HepG2 (cell line): ENCODE results near the gene MT1F. TPM values are rescaled to one million over a fixed set of nuclear protein-coding genes. Genes with fewer than 3 reads are reported as not detected.

Experiments used
- AHDC1 ChIP-seq: sonication (generic); formaldehyde crosslinking; IDR thresholded peaks from 2 replicates; pipeline ENCODE4 v1.5.1; 2020; ENCODE audit warnings: mild to moderate bottlenecking, missing genetic modification reagents, borderline replicate concordance
- CC2D1A ChIP-seq: sonication (generic); formaldehyde crosslinking; IDR thresholded peaks from 2 replicates; pipeline ENCODE4 v1.8.1; 2023; ENCODE audit warnings: mild to moderate bottlenecking, missing genetic modification reagents
- FOXP4 ChIP-seq: sonication (generic); formaldehyde crosslinking; IDR thresholded peaks from 2 replicates; pipeline ENCODE4 v1.4.0; 2020; ENCODE audit warnings: missing genetic modification reagents
- GATAD1 ChIP-seq: IDR thresholded peaks from 2 replicates; pipeline ENCODE4 v1.6.1; 2016; ENCODE audit warnings: missing genetic modification reagents, missing compliant biosample characterization
- IRF1 ChIP-seq: sonication (generic); formaldehyde crosslinking; IDR thresholded peaks from 2 replicates; pipeline ENCODE4 v1.4.0; 2020; ENCODE audit warnings: low read depth, mild to moderate bottlenecking, missing genetic modification reagents
- KAT7 ChIP-seq: IDR thresholded peaks from 2 replicates; pipeline ENCODE4 v1.6.1; 2018; ENCODE audit warnings: borderline replicate concordance, missing compliant biosample characterization
- MBNL3 ChIP-seq: fragments of 250-450 bp; sonication (Bioruptor Pico); conservative IDR thresholded peaks from 2 replicates; pipeline ENCODE4 v1.8.0; 2022; ENCODE audit warnings: mild to moderate bottlenecking, inconsistent platforms
- MED1 ChIP-seq: sonication (generic); formaldehyde crosslinking; IDR thresholded peaks from 2 replicates; pipeline ENCODE4 v1.4.0; 2020; ENCODE audit warnings: missing genetic modification reagents
- MED13 ChIP-seq: sonication (generic); formaldehyde crosslinking; IDR thresholded peaks from 2 replicates; pipeline ENCODE4 v1.5.0; 2020; ENCODE audit warnings: missing genetic modification reagents
- NKX3-1 ChIP-seq: sonication (generic); formaldehyde crosslinking; IDR thresholded peaks from 2 replicates; pipeline ENCODE4 v1.5.0; 2020; ENCODE audit warnings: missing genetic modification reagents
- PLSCR1 ChIP-seq: sonication (generic); formaldehyde crosslinking; IDR thresholded peaks from 2 replicates; pipeline ENCODE4 v1.5.0; 2020; ENCODE audit warnings: missing genetic modification reagents, mild to moderate bottlenecking, borderline replicate concordance
- RELA ChIP-seq: sonication (generic); formaldehyde crosslinking; IDR thresholded peaks from 2 replicates; pipeline ENCODE4 v1.4.0; 2020; ENCODE audit warnings: missing genetic modification reagents
- TSC22D2 ChIP-seq: sonication (generic); formaldehyde crosslinking; IDR thresholded peaks from 2 replicates; pipeline ENCODE4 v1.5.1; 2020; ENCODE audit warnings: missing genetic modification reagents, mild to moderate bottlenecking, borderline replicate concordance
- XRCC5 ChIP-seq: fragments of 200-400 bp; formaldehyde crosslinking; optimal IDR thresholded peaks from 2 replicates; pipeline ENCODE3; 2017; ENCODE audit warnings: mild to moderate bottlenecking, low read length
- ZC3H13 ChIP-seq: sonication (generic); formaldehyde crosslinking; IDR thresholded peaks from 2 replicates; pipeline ENCODE4 v1.8.1; 2023; ENCODE audit warnings: mild to moderate bottlenecking, missing genetic modification reagents, moderate library complexity
- ZNF281 ChIP-seq: sonication (generic); formaldehyde crosslinking; IDR thresholded peaks from 2 replicates; pipeline ENCODE4 v1.4.0; 2020; ENCODE audit warnings: missing genetic modification reagents, borderline replicate concordance
- ZNF33B ChIP-seq: sonication (generic); formaldehyde crosslinking; IDR thresholded peaks from 2 replicates; pipeline ENCODE4 v1.5.1; 2020; ENCODE audit warnings: mild to moderate bottlenecking, missing genetic modification reagents
- polyA plus RNA-seq, 8 experiments: library from polyadenylated mRNA; depleted of rRNA in 3 of 8; stranded (reverse) in 7 of 8; unstranded in 1 of 8; fragments of >200 nt; fragmentation: Illumina TruSeq in 4 of 8; extraction: Trizol in 4 of 8; gene quantifications; 2 replicates each; pipeline versions ENCODE4 v1.2.1 to v1.2.3, GENCODE V29; 2011 to 2016; ENCODE audit warnings: low read depth in 4 of 8, missing spikeins in 1 of 8, mixed read lengths in 1 of 8; ENCODE audit not compliant: insufficient read depth in 1 of 8
- total RNA-seq, 5 experiments: library from RNA; depleted of rRNA; stranded (reverse); fragments of >200 nt; fragmentation: Illumina TruSeq; extraction: Trizol; gene quantifications; 2 replicates each; pipeline ENCODE4 v1.2.3, GENCODE V29; 2016; ENCODE audit warnings: low read depth in 1 of 5

Gene MT1F
- total and polyA plus RNA-seq, 2 of the 13 experiments (the other 11 are each of a cell fraction or from before 2014, with no cell fraction given): 1.9 to 169 TPM

GRCh38 chr16:56637814-56638750, 19.7 kb upstream of the MT1F start, which contains the start of gene MT1A (continued):
- TF ChIP-seq ZNF33B (CRISPR knock-in tag) (no peak), MED1 (CRISPR knock-in tag) (no peak), ZNF281 (no peak), TSC22D2 (CRISPR knock-in tag) (no peak), NKX3-1 (no peak), IRF1 (CRISPR knock-in tag) (no peak), RELA (CRISPR knock-in tag) (no peak), ZC3H13 (CRISPR knock-in tag) (no peak), FOXP4 (no peak), MED13 (CRISPR knock-in tag) (no peak), KAT7 (no peak), AHDC1 (CRISPR knock-in tag) (no peak), PLSCR1 (no peak), CC2D1A (CRISPR knock-in tag) (no peak), XRCC5 (no peak), GATAD1 (CRISPR knock-in tag) (no peak), MBNL3 (CRISPR knock-in tag) (no peak)
